HG02623 (cell line): ENCODE measurements around the gene ABHD17A.

Source experiments
- ATAC-seq: cut with Tn5 transposase; IDR thresholded peaks from one replicate; pipeline ENCODE4 v1.9.1; 2021; ENCODE audit warnings: moderate library complexity; ENCODE audit not compliant: unreplicated experiment

ABHD17A gene

GRCh38 chr19:1841209-1841924 is 43.9 kb downstream of the ABHD17A start:
- no peak for ATAC-seq

DNA sequence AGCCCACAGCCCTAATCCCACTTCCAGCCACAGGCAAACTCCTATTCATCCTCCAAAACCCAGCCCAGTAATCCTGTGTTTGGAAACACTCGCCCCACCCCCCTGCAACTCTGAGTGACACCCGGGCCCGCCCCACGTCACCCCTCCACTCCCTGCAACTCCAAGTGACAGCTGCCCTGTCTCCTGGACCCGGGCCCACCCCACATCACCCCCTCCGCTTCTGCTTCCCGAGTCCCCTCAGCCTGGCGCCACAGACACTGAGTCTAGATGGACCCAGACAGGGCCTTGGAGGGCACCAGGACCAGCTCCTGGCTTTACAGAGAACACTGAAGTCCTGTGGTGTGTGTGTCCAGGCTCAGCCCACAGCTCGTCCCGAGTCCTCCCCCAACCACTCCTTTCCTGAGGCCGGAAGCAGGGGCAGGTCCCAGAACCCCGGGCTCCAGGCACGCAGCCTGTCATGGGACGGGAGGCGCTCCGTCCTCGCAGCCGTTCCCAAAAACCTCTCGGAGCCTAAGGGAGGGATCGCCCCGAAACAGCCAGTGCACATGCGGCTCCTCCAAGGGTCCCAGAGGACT is 44.7 kb downstream of the ABHD17A start:
- no peak for ATAC-seq

DNA sequence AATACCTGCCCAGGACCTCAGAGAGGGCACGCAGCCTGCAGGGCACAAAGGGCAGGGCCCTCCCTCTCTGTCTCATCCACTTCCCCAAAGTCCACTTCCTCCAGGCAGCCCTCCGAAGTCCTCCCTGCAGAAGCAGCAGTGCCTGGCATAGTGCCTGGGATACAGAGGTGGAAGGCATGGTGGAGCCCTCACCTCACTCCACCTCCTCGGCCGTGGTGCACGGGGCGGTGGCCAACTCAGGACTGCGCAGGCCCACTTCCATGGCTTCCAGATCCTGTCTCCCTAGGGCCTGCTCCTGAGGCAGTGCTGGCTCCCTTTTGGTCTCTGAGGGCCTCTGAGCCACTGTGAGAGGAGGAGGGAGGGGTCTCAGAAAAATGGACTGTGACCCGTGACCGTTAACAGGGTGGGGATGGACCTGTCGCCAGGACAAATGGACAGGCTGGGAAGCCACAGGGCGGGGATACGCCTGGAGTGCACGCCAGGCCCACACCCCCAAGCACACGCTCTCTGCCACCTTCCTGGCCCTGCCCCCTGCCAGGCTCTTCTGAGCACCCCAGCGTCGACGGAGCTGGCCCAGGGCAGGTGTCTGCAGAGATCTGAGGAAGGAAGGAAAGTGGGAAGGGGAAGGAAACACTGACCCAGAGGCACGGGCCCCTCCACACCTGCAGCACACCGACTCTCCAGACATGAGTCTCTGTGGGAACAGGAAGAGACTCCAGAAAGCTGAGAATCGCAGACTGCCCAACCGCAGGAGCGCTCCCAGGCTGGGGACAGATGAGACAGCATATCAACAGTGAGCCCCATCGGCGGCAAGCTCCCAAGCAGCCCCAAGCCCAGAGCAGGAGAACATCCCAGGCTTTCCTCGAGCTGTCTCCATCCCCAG is 45.4 kb downstream of the ABHD17A start:
- ATAC-seq = no peak

DNA sequence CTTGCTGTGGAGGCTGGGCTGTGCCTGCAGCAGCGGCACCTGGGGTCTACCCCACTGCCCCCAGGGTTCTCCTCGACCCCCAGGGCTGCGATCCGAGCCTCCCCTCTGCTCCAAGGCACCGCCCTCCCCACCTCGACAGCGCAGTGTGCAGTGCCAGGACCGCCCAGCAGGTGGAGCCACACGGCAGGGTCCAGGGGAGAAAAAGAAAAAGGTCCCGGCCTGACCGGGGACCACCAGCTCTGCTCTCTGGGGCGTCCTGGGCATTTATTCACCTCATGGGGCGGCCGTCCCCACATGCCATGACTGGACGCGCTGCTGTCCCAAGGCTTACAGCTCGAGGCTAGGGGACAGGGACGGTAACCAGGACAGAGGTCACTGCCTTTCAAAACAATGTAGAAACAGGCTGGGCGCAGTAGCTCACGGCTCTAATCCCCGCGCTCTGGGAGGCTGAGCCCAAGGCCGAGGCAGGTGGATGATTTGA is 47.6 kb downstream of the ABHD17A start:
- ATAC-seq = no peak

DNA sequence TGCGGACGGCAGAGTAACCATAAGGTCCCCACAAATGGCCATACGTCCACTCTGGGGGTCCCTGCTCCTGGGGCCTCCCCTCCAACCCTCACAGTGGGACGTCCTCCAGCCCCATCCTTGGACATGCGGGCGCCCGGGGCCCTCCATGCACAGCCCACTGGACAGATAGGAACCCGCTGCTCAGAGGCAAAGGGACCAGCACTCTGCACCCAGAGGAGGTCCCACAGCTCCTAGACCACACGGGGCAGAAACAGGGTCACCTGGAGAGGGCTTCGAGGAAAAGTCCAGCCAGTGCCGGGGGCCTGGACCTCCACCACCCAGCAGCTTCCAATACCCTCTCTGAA is 48.1 kb downstream of the ABHD17A start:
- ATAC-seq = no peak

DNA sequence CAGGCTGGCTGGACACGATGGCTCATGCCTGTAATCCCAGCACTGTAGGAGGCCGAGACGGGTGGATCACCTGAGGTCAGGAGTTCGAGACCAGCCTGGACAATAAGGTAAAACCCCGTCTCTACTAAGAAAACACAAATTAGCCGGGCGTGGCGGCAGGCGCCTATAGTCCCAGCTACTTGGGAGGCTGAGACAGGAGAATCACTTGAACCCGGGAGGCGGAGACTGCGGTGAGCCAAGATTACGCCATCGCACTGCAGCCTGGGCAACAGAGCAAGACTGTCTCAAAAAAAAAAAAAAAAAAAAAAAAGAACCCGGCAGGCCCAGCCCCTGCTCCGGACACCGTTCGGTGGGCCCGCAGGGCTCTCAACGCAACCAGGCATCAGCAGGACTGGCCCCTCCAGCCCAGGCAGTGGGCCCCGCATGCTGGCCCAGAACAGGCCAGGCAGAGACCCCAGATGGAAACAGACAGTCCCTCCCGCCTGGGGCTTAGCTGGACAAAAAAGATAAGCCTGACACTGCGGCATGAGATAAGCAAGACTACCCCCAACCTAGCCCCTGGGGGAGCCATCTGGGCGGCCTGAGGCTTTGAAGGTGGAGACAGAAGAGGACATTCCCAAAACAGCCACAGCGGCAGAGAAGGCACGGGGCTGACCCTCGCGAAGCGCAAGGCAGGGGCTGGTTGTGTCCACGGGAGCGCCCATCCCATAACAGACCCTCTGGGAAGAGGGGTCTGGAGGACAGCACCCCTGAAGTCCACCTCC is 48.7 kb downstream of the ABHD17A start:
- ATAC-seq = no peak

GRCh38 chr19:1833540-1833939 is 51.8 kb downstream of the ABHD17A start:
- no peak for ATAC-seq

- no peak for ATAC-seq
Measured at GRCh38 chr19:1832046-1832663, 53.1 kb downstream of the ABHD17A start.

DNA sequence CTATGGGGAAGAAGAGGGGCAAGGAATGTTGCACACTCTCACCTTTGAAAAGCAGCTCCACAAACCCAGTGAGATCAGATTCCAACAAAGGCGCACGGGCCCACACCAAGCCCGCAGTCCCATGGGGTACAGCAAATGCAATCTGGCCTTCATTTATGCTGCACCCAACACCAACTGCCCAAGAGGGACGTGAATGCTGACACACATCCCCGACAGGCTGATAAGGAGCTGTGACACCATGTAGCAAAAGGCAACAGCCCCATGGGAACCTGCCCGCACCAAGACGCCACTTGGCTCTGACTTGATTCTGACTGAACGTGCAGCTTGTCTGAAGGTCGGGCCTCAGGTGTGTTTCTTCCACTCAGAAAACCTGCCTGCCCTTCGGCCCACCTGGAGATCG is 54.3 kb downstream of the ABHD17A start:
- ATAC-seq = no peak

GRCh38 chr19:1830568-1830967 is 54.7 kb downstream of the ABHD17A start:
- no peak for ATAC-seq

DNA sequence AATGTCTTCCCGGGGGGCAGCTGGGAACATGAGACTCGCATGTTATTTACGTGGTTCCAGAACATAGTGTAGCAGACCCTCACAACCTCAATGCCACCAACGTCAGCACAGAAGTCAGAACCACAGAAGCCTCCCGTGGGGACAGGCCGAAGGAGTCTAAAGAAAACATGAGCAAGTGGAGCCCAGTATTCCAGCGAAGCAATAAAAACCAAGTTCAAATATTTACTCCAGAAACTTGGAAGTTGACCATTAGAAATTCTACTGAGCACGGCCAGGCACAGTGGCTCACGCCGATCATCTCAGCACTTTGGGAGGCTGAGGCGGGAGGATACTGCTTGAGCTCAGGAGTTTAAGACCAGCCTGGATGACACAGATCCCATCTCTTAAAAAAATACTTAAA is 55.3 kb downstream of the ABHD17A start:
- no peak for ATAC-seq

DNA sequence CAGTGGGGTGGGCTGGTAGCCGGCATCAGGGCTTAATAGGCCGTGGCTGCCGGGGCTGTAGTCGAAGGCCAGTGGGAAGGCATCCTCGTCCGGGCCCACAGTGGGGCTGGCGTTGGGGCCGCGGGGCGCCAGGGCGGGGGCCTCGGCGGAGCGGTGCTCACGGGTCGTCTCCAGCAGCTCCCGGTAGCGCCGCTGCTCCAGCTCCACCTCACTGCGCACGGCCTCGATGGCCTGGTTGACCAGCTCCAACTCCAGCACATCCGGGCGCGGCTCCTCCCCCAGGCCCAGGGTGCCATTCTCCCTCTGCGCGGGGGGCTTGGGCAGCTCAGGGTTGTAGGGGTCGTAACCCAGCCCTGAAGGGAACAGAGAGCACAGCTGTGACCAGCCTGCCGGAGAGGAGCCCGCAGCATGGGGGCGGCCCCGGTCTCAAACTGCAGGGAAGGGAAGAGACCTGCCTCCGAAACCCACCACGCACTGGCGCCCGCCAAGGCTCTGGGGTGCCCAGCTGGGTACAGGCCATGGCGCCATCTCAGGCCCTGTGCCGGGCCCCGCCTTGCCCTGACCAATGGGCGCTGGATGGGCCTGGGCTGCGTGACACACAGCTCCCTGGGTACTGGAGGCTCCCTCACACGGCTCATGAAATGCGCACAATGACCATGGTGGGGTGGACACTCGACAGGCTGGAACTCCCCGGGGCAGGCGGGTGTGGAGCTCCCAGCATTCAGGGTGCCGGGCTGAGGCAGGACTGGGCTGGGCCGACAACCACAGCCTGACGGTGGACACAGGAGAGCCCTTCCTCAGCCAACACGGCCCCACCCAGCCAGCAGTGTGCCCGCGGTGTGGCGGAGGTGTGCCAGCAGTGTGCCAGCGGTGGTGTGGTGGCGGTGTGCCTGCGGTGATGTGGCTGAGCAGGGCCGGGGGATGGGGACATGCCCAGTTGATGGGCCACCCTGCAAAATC is 56.7 kb downstream of the ABHD17A start:
- no peak for ATAC-seq

DNA sequence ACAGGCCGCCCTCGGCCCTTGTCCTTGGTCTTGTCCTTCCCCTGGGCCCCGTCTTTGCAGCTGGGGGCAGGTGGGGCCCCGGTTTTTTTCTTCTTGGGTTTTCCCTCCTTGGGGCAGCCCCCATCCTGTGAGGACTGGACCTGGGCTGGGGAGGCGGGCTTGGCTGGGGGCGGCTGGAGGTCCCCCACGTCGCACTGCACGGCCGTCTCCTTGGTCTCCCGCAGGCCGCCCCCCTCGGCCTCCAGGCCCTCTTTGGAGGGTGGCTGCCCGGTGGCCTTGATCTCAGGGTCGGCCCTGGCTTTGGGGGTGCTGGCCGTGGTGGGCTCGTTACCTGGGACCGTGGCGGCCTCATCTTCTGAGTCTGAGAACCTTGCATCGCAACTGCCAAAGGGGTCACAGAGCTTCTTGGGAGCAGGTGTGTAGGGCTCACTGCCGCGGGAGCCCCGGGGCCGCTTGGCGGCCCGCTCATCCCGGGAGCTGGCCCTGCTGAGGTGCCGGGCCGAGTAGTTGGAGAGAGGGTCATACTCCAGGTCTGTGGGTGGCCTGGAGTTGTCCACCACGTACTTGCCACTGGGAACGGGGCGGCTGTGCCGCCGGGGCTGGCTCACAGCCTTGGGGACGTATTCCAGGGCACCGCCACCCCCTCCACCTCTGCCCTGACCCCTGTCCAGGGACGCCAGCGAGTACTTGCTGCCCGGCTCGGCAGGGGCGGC is 57.6 kb downstream of the ABHD17A start:
- ATAC-seq = no peak
